ENCODE data around the gene SFI1.
A peak's percentile ranks its signal among the peaks of the same experiment; 100 is the strongest.

SFI1 gene

GRCh38 chr22:31496007-31496734 is at the start of gene SFI1:
SFI1 (plus strand) TSS chr22:31496536; CDS start chr22:31508285, 11,749 bp downstream.
- Histone ChIP-seq H3K4me3 (replicated peaks; ENCODE audit: low read depth, low read length) (peak within 1 kb of the TSS; percentile 94), H3K36me3 (ENCODE audit: control insufficient read depth, insufficient read depth, low read length) (peaks cover 2% of the 10 kb centered on the region; the same call in 1 of the 2 replicates), H3K27me3 (replicated peaks; ENCODE audit: control insufficient read depth, insufficient read depth, low read length) (no peaks in the 10 kb centered on the region)
- DNase-seq (ENCODE audit: extremely low read depth, insufficient read length) = peak; percentile 98
- TF ChIP-seq CTCF (IDR thresholded peaks at IDR 0.05; ENCODE audit: insufficient read depth, low read length, poor library complexity, severe bottlenecking) = peak; percentile 25

GRCh38 chr22:31446767-31447166 is 49.6 kb upstream of the SFI1 start:
- TF ChIP-seq CTCF (IDR thresholded peaks at IDR 0.05; ENCODE audit: insufficient read depth, low read length, poor library complexity, severe bottlenecking) = no peak
- Histone ChIP-seq H3K36me3 (ENCODE audit: control insufficient read depth, insufficient read depth, low read length) (peaks cover 27% of the 10 kb centered on the region), H3K4me3 (replicated peaks; ENCODE audit: low read depth, low read length) (no peak overlapping the region), H3K27me3 (replicated peaks; ENCODE audit: control insufficient read depth, insufficient read depth, low read length) (no peaks in the 10 kb centered on the region)
- DNase-seq (ENCODE audit: extremely low read depth, insufficient read length) = no peak

GRCh38 chr22:31447337-31447736 is 49.0 kb upstream of the SFI1 start:
- H3K4me3 ChIP-seq (replicated peaks; ENCODE audit: low read depth, low read length) = no peak overlapping the region
- H3K27me3 ChIP-seq (replicated peaks; ENCODE audit: control insufficient read depth, insufficient read depth, low read length) = no peaks in the 10 kb centered on the region
- no peak for DNase-seq (ENCODE audit: extremely low read depth, insufficient read length)
- peaks cover 25% of the 10 kb centered on the region for H3K36me3 ChIP-seq (ENCODE audit: control insufficient read depth, insufficient read depth, low read length)
- no peak for TF ChIP-seq CTCF (IDR thresholded peaks at IDR 0.05; ENCODE audit: insufficient read depth, low read length, poor library complexity, severe bottlenecking)

GRCh38 chr22:31448382-31448781 is 48.0 kb upstream of the SFI1 start:
- H3K36me3 ChIP-seq (ENCODE audit: control insufficient read depth, insufficient read depth, low read length) = peaks cover 18% of the 10 kb centered on the region

GRCh38 chr22:31449506-31449905 is 46.8 kb upstream of the SFI1 start:
- no peak overlapping the region for H3K4me3 ChIP-seq (replicated peaks; ENCODE audit: low read depth, low read length)
- no peak for DNase-seq (ENCODE audit: extremely low read depth, insufficient read length)
- H3K27me3 ChIP-seq (replicated peaks; ENCODE audit: control insufficient read depth, insufficient read depth, low read length) = no peaks in the 10 kb centered on the region
- no peak for TF ChIP-seq CTCF (IDR thresholded peaks at IDR 0.05; ENCODE audit: insufficient read depth, low read length, poor library complexity, severe bottlenecking)
- peaks cover 16% of the 10 kb centered on the region for H3K36me3 ChIP-seq (ENCODE audit: control insufficient read depth, insufficient read depth, low read length)

More at GRCh38 chr22:31448382-31448781, 48.0 kb upstream of the SFI1 start:
- Histone ChIP-seq H3K27me3 (replicated peaks; ENCODE audit: control insufficient read depth, insufficient read depth, low read length) (no peaks in the 10 kb centered on the region), H3K4me3 (replicated peaks; ENCODE audit: low read depth, low read length) (no peak overlapping the region)
- DNase-seq (ENCODE audit: extremely low read depth, insufficient read length) = no peak
- no peak for TF ChIP-seq CTCF (IDR thresholded peaks at IDR 0.05; ENCODE audit: insufficient read depth, low read length, poor library complexity, severe bottlenecking)

All from GM06990 (cell line).